ENCODE data around the gene OPCML. TPM values are rescaled to one million over a fixed set of nuclear protein-coding genes. Genes with fewer than 3 reads are reported as not detected.

Gene OPCML
- total RNA-seq, 1 experiment from 2014 or later: 0.13 TPM

- Histone ChIP-seq H3K9me3 (ENCODE audit: low read depth, low read length, poor library complexity, severe bottlenecking) (peaks cover 2% of the 10 kb centered on the region), H3K4me1 (ENCODE audit: insufficient read depth, low read length, poor library complexity, severe bottlenecking) (no peaks in the 10 kb centered on the region), H3K36me3 (ENCODE audit: insufficient read depth, low read length, poor library complexity, severe bottlenecking) (no peaks in the 10 kb centered on the region), H3K27me3 (replicated peaks; ENCODE audit: insufficient read depth, low read depth, low read length, poor library complexity) (no peaks in the 10 kb centered on the region), H3K4me3 (ENCODE audit: low read depth, low read length, poor library complexity, severe bottlenecking) (no peak overlapping the region), H3K27ac (ENCODE audit: low read depth, low read length, poor library complexity, severe bottlenecking) (no peak overlapping the region)
- CTCF ChIA-PET: no interaction called here
- TF ChIP-seq, protein P1, sequence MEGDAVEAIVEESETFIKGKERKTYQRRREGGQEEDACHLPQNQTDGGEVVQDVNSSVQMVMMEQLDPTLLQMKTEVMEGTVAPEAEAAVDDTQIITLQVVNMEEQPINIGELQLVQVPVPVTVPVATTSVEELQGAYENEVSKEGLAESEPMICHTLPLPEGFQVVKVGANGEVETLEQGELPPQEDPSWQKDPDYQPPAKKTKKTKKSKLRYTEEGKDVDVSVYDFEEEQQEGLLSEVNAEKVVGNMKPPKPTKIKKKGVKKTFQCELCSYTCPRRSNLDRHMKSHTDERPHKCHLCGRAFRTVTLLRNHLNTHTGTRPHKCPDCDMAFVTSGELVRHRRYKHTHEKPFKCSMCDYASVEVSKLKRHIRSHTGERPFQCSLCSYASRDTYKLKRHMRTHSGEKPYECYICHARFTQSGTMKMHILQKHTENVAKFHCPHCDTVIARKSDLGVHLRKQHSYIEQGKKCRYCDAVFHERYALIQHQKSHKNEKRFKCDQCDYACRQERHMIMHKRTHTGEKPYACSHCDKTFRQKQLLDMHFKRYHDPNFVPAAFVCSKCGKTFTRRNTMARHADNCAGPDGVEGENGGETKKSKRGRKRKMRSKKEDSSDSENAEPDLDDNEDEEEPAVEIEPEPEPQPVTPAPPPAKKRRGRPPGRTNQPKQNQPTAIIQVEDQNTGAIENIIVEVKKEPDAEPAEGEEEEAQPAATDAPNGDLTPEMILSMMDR (conservative IDR thresholded peaks at IDR 0.05; ENCODE audit: low read depth, low read length): no peak
- TF ChIP-seq EZH2 (IDR thresholded peaks at IDR 0.05; ENCODE audit: borderline replicate concordance, low read depth, low read length, poor library complexity, severe bottlenecking): no peak
- no TSS peak for BruUV-seq (replicated peaks)
- DNase-seq (ENCODE audit: low spot score): peak; percentile 22
- intact Hi-C loops (cut with micrococcal nuclease; ENCODE audit: unreplicated experiment): no loop called here
- POLR2A ChIA-PET (ENCODE audit: low non-redundant PET): no interaction called here
Observed at GRCh38 chr11:132471466-132471865, 1060.8 kb downstream of the OPCML start.

GRCh38 chr11:132466983-132467382, 1065.3 kb downstream of the OPCML start:
- DNase-seq (ENCODE audit: low spot score): no peak
- BruUV-seq (replicated peaks): no TSS peak
- H3K27me3 ChIP-seq (replicated peaks; ENCODE audit: insufficient read depth, low read depth, low read length, poor library complexity): peaks cover 5% of the 10 kb centered on the region

DNA sequence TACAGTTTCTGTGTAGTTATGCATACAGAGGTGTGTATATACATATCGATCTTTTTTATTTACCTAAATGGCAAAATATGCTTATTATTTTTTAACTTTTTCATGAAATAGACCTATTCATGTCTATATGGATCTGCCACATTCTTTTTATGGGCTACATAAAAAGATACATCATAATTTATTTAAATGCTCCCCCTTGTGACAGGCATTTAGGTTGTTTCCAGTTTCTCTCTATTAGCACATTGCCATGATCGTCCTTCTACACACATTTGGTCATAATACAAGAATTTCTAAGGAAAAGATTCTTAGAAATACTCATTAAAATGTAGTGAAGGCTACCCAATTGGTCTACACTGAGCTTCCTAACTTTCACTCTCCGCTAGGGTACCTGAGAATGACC, 1067.4 kb downstream of the OPCML start:
- CTCF ChIA-PET: no interaction called here
- Histone ChIP-seq H3K36me3 (ENCODE audit: insufficient read depth, low read length, poor library complexity, severe bottlenecking) (no peaks in the 10 kb centered on the region), H3K4me1 (ENCODE audit: insufficient read depth, low read length, poor library complexity, severe bottlenecking) (no peaks in the 10 kb centered on the region), H3K27ac (ENCODE audit: low read depth, low read length, poor library complexity, severe bottlenecking) (no peak overlapping the region), H3K9me3 (ENCODE audit: low read depth, low read length, poor library complexity, severe bottlenecking) (peaks cover 13% of the 10 kb centered on the region), H3K4me3 (ENCODE audit: low read depth, low read length, poor library complexity, severe bottlenecking) (no peak overlapping the region), H3K27me3 (replicated peaks; ENCODE audit: insufficient read depth, low read depth, low read length, poor library complexity) (peaks cover 5% of the 10 kb centered on the region)
- TF ChIP-seq, protein P1 (conservative IDR thresholded peaks at IDR 0.05; ENCODE audit: low read depth, low read length): 0 out of 2 replicates have a peak, but pooled peaks have one; percentile 13
- no peak for TF ChIP-seq EZH2 (IDR thresholded peaks at IDR 0.05; ENCODE audit: borderline replicate concordance, low read depth, low read length, poor library complexity, severe bottlenecking)
- no TSS peak for BruUV-seq (replicated peaks)
- intact Hi-C loops (cut with micrococcal nuclease; ENCODE audit: unreplicated experiment): no loop called here
- POLR2A ChIA-PET (ENCODE audit: low non-redundant PET): no interaction called here
- no peak for DNase-seq (ENCODE audit: low spot score)

More at GRCh38 chr11:132466983-132467382, 1065.3 kb downstream of the OPCML start:
- intact Hi-C loops (cut with micrococcal nuclease; ENCODE audit: unreplicated experiment): no loop called here
- Histone ChIP-seq H3K4me1 (ENCODE audit: insufficient read depth, low read length, poor library complexity, severe bottlenecking) (no peaks in the 10 kb centered on the region), H3K27ac (ENCODE audit: low read depth, low read length, poor library complexity, severe bottlenecking) (no peak overlapping the region), H3K9me3 (ENCODE audit: low read depth, low read length, poor library complexity, severe bottlenecking) (peaks cover 3% of the 10 kb centered on the region), H3K4me3 (ENCODE audit: low read depth, low read length, poor library complexity, severe bottlenecking) (no peak overlapping the region), H3K36me3 (ENCODE audit: insufficient read depth, low read length, poor library complexity, severe bottlenecking) (no peaks in the 10 kb centered on the region)
- ChIA-PET POLR2A (ENCODE audit: low non-redundant PET) (no interaction called here), CTCF (no interaction called here)
- no peak for TF ChIP-seq EZH2 (IDR thresholded peaks at IDR 0.05; ENCODE audit: borderline replicate concordance, low read depth, low read length, poor library complexity, severe bottlenecking)
- TF ChIP-seq, protein P1 (conservative IDR thresholded peaks at IDR 0.05; ENCODE audit: low read depth, low read length): no peak

Measured in A673 (cell line).